ENCODE measurements around the gene RBP3.

Gene RBP3

GRCh38 chr10:47402641-47403301, 54.6 kb downstream of the RBP3 start:
- DNase-seq = no peak

GRCh38 chr10:47403446-47404318, 55.5 kb downstream of the RBP3 start:
- no peak for DNase-seq

- no peak for DNase-seq
These were observed 56.3 kb downstream of the RBP3 start for GRCh38 chr10:47404446-47404845.

- DNase-seq = no peak
These were observed 56.8 kb downstream of the RBP3 start for GRCh38 chr10:47404937-47405336.

DNA sequence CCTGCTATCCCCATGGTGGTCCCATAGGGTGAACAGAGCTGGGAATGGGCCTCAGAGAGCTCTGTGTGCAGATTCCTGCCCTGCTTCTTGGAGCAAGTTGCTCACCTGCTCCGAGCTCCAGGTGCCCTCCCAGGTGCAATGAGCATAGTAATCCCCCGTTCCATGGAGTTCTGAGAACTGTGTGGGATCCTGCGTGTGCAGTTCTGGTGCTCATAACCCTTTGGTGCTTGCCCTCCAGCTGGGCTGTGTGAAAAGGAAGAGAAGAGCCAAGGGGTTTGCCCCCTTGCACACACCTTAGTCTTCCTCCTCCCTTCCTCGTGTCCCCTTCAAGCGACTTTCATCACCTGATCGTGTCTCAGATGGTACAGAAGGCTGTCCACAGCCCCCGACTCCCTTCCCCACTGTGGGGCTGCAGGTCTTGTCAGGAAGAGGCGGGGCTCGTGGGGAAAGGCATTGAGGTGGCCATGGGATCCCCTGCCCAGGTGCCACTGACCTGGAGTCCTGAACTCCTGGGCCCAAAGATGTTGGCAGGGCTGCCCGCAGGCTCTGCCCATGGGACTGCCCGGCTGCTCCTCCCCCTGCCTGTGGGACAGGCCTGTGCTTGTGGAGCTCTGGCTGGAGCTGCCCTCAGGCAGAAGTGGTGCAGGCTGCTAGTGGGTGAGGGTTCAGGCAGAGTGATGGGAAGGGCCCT, 57.8 kb downstream of the RBP3 start:
- DNase-seq = no peak

- DNase-seq = no peak
These were observed 58.3 kb downstream of the RBP3 start for GRCh38 chr10:47406548-47406869.

DNA sequence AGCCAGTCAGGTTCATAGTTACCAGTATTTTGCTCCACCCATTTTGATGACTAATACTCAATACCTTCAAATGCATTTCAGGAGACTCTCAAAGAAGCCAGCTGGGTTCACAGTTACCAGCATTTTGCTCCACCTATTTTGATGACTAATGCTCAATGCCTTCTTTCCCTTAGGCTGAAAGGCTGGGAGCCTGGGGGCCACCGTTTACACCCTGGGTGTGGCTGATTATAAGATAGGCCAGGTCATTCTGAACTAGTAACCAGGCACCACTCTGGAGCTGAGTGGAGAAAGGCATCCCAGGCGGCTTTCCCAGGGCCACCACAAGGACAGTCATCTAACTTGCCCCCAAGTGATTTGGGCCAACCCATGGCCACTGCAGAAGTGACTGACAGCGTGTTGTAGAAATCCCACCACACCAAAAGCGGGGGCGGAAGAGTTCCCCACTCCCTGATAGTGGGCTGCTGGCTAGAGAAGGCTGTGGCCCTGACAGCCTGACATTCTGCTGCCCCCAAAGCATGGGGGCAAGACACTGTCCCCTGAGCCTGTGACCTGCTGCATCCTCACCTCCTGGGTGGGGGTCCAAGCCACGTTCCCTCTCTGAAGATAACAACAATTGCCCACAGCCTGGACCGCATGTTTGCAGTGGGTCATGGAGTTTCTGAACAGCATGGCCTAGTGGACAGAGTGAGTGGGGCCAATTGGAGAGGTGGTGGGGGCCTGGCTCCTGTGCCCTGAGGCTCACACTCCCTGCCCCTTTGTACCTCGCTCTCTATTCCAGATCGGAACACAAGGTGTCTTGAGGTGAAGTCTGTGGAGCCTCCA, 58.9 kb downstream of the RBP3 start:
- no peak for DNase-seq

Data from NCI-H1930 (cell line).